ENCODE measurements around the gene ALDH2. TPM values are rescaled to one million over a fixed set of nuclear protein-coding genes. Genes with fewer than 3 reads are reported as not detected.

ALDH2 gene
- total and polyA plus RNA-seq, 2 of the 8 experiments (the other 6 are each of a cell fraction or from before 2014, with no cell fraction given), result 25.4 to 43.8 TPM

DNA sequence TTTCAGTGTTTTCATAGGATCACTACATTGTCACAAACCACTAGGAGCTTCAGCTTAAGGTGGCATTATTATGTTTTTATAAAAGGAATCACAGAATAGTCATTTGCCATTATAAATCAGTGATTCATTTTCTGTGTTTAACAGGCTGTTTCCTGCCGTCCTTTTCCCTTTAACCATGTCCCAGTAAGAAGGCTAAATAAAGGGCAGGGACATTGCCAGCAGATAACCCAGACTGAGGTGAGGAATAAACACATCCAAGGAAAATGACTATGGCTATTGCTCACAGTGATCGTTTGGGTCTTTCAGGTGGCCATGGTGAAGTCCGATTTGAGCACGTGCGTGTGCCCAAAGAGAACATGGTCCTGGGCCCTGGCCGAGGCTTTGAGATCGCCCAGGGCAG lies 17.9 kb upstream of the ALDH2 start:
- no peak overlapping the region for H2BK20ac ChIP-seq (ENCODE audit: low read length)
- no peak overlapping the region for H2AFZ ChIP-seq (ENCODE audit: low read length)
- H3K27me3 ChIP-seq (replicated peaks in 1 of 4; ENCODE audit: control insufficient read depth in 3 of 4, extremely low read depth in 1 of 4, insufficient read depth in 3 of 4, low read length in 3 of 4), result no peaks in the 10 kb centered on the region
- H2BK12ac ChIP-seq (ENCODE audit: low read depth, low read length), result no peak overlapping the region
- FAIRE-seq (no peak), DNase-seq (ENCODE audit: low read depth in 1 of 2, low spot score in 2 of 2) (no peak)
- TF ChIP-seq SAP30 (IDR thresholded peaks at IDR 0.05; ENCODE audit: insufficient read depth, insufficient replicate concordance, low read length) (no peak), TAF1 (IDR thresholded peaks at IDR 0.05; ENCODE audit: low read depth, low read length) (no peak)
- no peaks in the 10 kb centered on the region for H3K79me2 ChIP-seq (ENCODE audit: control insufficient read depth in 1 of 2, insufficient read depth in 2 of 2, low read length in 2 of 2)
- H3K9ac ChIP-seq (replicated peaks in 1 of 4; ENCODE audit: extremely low read depth in 1 of 4, low read depth in 3 of 4, low read length in 3 of 4), result no peak overlapping the region
- H3K36me3 ChIP-seq (ENCODE audit: control insufficient read depth in 2 of 4, insufficient read depth in 4 of 4, low read length in 3 of 4), result peaks cover 0 to 7% (median 3%) of the 10 kb centered on the region in 4 experiments; a peak in 4 of 8 replicates
- H3K14ac ChIP-seq (ENCODE audit: insufficient read length), result no peak overlapping the region
- H3K18ac ChIP-seq (ENCODE audit: extremely low read depth, low read length), result no peak overlapping the region
- H3K4me2 ChIP-seq (ENCODE audit: insufficient read depth in 1 of 2, low read depth in 2 of 2, low read length in 2 of 2), result no peak overlapping the region
- no peak overlapping the region for H4K5ac ChIP-seq (ENCODE audit: insufficient read length, low read depth, low read length)
- H3K23me2 ChIP-seq (ENCODE audit: low read depth, low read length), result no peaks in the 10 kb centered on the region
- H3K4me1 ChIP-seq (replicated peaks in 1 of 4; ENCODE audit: control insufficient read depth in 3 of 4, insufficient read depth in 4 of 4, low read length in 3 of 4), result no peaks in the 10 kb centered on the region; a peak in 1 of 7 replicates
- no peaks in the 10 kb centered on the region for H3K79me1 ChIP-seq (ENCODE audit: low read depth, low read length)
- no peak overlapping the region for H3K23ac ChIP-seq (ENCODE audit: insufficient read length)
- no peak overlapping the region for H3K4me3 ChIP-seq (ENCODE audit: extremely low read depth in 1 of 4, insufficient read depth in 2 of 4, low read depth in 3 of 4, low read length in 4 of 4)
- POLR2A ChIA-PET (ENCODE audit: partially characterized antibody), result interaction anchor here (1.9 kb wide), 1 partner anchor 18 kb away, joined by 5 read pairs; the partner anchor contains the start of gene ALDH2
- no peak overlapping the region for H2BK15ac ChIP-seq (ENCODE audit: low read length)
- no peak overlapping the region for H2BK5ac ChIP-seq (ENCODE audit: low read depth, low read length)
- CTCF ChIA-PET (ENCODE audit: partially characterized antibody), result interaction anchor here (0.7 to 0.8 kb wide), 2 partner anchors 64 to 329 kb away, joined by 3 read pairs; no protein-coding TSS in a partner anchor
- H3K9me3 ChIP-seq (ENCODE audit: insufficient read depth in 2 of 2, low read depth in 1 of 2, low read length in 1 of 2), result no peaks in the 10 kb centered on the region
- no peak overlapping the region for H2BK120ac ChIP-seq (replicated peaks; ENCODE audit: low read depth, low read length)
- H4K91ac ChIP-seq (replicated peaks; ENCODE audit: insufficient read length, low read length), result no peak overlapping the region
- no peak overlapping the region for H3K4ac ChIP-seq (replicated peaks; ENCODE audit: insufficient read length, low read depth, low read length)
- H4K8ac ChIP-seq (ENCODE audit: extremely low read depth, insufficient read depth, low read length), result no peak overlapping the region
- H2AK5ac ChIP-seq (ENCODE audit: low read depth, low read length), result no peak overlapping the region
- H4K20me1 ChIP-seq (replicated peaks in 1 of 2; ENCODE audit: control insufficient read depth in 1 of 2, insufficient read depth in 2 of 2, low read length in 2 of 2), result peaks cover 0 to 2% of the 10 kb centered on the region in 2 experiments
- H3K27ac ChIP-seq (ENCODE audit: low read depth, low read length), result no peak overlapping the region
- 95% methylated on average over 7 of the region's 7 CpGs; no CpG with 5 or more reads in 1 of the 2 experiments for WGBS, 2 experiments (ENCODE audit: extremely low coverage in 1 of 2, insufficient coverage in 1 of 2, insufficient read length in 1 of 2, insufficient replicate concordance in 2 of 2, low coverage in 1 of 2, low lambda C conversion rate in 2 of 2, missing lambda C conversion rate in 1 of 2)
- no peak overlapping the region for H3K56ac ChIP-seq (replicated peaks; ENCODE audit: insufficient read length, low read depth, low read length)
